ENCODE measurements around the gene ENOX1. TPM values are rescaled to one million over a fixed set of nuclear protein-coding genes. Genes with fewer than 3 reads are reported as not detected.
A peak's percentile ranks its signal among the peaks of the same experiment; 100 is the strongest.
"Not testable (repeated sequence)": the region's sequence is repeated elsewhere in the genome, so short reads cannot be mapped to it uniquely, and the experiment has no call there.

ENOX1 gene
- total and polyA plus RNA-seq, 7 donors: 0.34 to 7.1 (median 1.1) TPM

DNA sequence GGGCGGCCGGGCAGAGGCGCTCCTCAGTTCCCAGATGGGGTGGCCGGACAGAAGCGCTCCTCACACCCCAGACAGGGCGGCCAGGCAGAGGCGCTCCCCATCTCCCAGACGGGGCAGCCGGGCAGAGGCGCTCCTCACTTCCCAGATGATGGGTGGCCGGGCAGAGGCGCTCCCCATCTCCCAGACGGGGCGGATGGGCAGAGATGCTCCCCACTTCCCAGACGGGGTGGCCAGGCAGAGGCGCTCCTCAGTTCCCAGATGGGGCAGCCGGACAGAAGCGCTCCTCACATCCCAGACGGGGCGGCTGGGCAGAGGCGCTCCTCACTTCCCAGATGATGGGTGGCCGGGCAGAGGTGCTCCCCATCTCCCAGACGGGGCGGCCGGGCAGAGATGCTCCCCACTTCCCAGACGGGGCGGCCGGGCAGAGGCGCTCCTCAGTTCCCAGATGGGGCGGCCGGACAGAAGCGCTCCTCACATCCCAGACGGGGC, 370.8 kb downstream of the ENOX1 start:
- H3K27ac ChIP-seq; DNase-seq; H3K4me3 ChIP-seq; H3K9me3 ChIP-seq; H3K36me3 ChIP-seq (ENCODE audit: insufficient read depth in 1 of 2, low read depth in 1 of 2); intact Hi-C loops (cut with DNase I); ATAC-seq; H3K27me3 ChIP-seq (ENCODE audit: insufficient read depth in 3 of 3, low read length in 2 of 3); H3K4me1 ChIP-seq: not testable (repeated sequence)
- whole genome bisulfite sequencing, 3 donors: 92 to 95% (median 93%) methylated on average over 27 to 33 of the region's 33 CpGs

DNA sequence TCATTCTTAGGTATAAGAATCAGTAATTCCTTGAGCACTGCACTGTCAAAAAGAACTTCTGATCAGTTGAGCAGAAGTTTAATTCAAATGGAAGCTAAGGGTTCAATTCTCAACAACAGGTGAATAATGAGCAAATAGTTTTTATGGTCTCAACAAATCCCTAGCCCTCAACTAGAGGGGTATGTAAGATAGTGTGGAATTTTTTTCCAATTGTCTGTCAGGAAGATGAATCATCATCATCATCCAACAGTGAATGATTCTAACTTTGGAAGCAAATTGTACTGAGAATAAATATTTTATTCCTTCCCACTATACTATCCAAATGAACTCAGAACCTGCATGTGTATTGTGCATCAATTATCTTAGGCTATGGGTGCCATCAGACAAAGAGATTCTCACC, 372.7 kb downstream of the ENOX1 start:
- DNase-seq: no peak
- no peak overlapping the region for H3K27ac ChIP-seq
- peaks cover 12% of the 10 kb centered on the region for H3K4me1 ChIP-seq
- ATAC-seq: no peak
- no peak overlapping the region for H3K4me3 ChIP-seq
- intact Hi-C loops (cut with DNase I): no loop called here
- no peaks in the 10 kb centered on the region for H3K27me3 ChIP-seq (ENCODE audit: insufficient read depth in 3 of 3, low read length in 2 of 3)
- H3K9me3 ChIP-seq: no peaks in the 10 kb centered on the region
- no peaks in the 10 kb centered on the region for H3K36me3 ChIP-seq (ENCODE audit: insufficient read depth in 1 of 2, low read depth in 1 of 2)
- TF ChIP-seq, protein P1, sequence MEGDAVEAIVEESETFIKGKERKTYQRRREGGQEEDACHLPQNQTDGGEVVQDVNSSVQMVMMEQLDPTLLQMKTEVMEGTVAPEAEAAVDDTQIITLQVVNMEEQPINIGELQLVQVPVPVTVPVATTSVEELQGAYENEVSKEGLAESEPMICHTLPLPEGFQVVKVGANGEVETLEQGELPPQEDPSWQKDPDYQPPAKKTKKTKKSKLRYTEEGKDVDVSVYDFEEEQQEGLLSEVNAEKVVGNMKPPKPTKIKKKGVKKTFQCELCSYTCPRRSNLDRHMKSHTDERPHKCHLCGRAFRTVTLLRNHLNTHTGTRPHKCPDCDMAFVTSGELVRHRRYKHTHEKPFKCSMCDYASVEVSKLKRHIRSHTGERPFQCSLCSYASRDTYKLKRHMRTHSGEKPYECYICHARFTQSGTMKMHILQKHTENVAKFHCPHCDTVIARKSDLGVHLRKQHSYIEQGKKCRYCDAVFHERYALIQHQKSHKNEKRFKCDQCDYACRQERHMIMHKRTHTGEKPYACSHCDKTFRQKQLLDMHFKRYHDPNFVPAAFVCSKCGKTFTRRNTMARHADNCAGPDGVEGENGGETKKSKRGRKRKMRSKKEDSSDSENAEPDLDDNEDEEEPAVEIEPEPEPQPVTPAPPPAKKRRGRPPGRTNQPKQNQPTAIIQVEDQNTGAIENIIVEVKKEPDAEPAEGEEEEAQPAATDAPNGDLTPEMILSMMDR (IDR thresholded peaks at IDR 0.05): no peak

DNA sequence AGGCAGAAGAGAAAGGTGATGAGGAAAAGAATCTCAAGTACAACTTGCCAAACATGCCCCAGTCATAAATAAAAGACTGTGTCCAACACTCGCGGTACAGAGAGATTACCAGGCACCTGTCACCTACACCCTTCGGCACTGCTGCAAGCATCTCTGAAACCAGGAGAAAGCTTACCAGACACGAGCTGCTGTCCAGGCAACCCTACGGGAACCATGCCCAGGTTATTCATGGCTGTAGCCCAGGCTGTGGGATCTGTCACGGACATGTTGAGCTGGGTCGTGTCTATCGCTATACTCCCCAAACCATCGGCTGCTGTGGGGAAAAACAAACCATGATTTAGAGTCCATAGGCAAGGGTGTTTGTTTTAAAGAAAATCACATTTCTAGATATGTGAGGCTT, 375.0 kb downstream of the ENOX1 start:
- H3K27me3 ChIP-seq (ENCODE audit: insufficient read depth in 3 of 3, low read length in 2 of 3): no peaks in the 10 kb centered on the region
- H3K27ac ChIP-seq: peak overlapping the region; percentile 62
- peak overlapping the region; percentile 20 for H3K4me3 ChIP-seq
- TF ChIP-seq, protein P1 (IDR thresholded peaks at IDR 0.05): no peak
- ATAC-seq (peak; percentile 82 to 94 (median 91)), DNase-seq (peak; percentile 26 to 87)
- H3K4me1 ChIP-seq: peaks cover 12% of the 10 kb centered on the region
- intact Hi-C loops (cut with DNase I): no loop called here
- H3K9me3 ChIP-seq: no peaks in the 10 kb centered on the region
- no peaks in the 10 kb centered on the region for H3K36me3 ChIP-seq (ENCODE audit: insufficient read depth in 1 of 2, low read depth in 1 of 2)
- WGBS, 3 donors: 24 to 29% (median 28%) methylated on average over 9 of the region's 9 CpGs

DNA sequence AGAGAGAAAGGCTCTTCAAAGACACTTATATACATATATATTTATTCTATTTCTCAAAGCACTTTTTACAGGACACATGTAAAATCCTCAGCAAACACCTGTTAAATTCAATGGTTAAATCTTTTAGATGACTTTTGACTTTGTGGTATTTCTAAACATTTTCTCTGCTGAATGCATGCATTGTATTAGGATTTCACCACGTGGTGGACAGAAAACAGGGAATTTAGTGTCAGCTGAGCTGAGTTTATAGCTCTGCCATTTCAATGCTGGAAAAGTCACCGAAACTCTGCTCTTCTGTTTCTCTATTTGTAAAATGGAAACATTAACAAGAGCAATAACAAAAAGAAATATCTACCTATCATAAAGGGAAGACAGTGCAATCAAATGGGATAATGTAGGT, 375.6 kb downstream of the ENOX1 start:
- DNase-seq (no peak), ATAC-seq (no peak)
- TF ChIP-seq, protein P1 (IDR thresholded peaks at IDR 0.05): no peak

DNA sequence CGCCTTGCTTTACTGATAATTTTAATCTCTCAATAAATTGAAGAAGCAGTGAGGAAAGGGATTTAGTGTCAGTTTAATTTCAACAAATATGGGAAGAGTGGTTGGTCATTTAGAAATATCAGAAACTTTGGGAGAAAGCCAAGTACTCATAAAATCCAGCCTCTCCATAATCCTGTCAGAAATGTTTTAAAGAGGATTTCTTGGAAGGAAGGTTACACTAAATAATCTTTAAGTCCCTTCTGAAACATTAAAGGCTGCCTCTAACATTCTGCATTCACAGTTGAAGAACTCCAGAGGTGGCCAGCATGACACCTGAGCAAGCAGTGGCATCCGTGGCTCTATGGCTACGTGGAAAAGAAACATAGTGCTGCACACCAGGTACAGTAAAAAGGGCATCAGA, 378.5 kb downstream of the ENOX1 start:
- H3K9me3 ChIP-seq: no peaks in the 10 kb centered on the region
- WGBS, 3 donors: 68 to 89% (median 73%) methylated on average over 3 of the region's 3 CpGs
- H3K36me3 ChIP-seq (ENCODE audit: insufficient read depth in 1 of 2, low read depth in 1 of 2): no peaks in the 10 kb centered on the region
- DNase-seq: no peak
- TF ChIP-seq, protein P1 (IDR thresholded peaks at IDR 0.05): no peak
- ATAC-seq: no peak
- no peaks in the 10 kb centered on the region for H3K27me3 ChIP-seq (ENCODE audit: insufficient read depth in 3 of 3, low read length in 2 of 3)
- H3K4me3 ChIP-seq: no peak overlapping the region
- peaks cover 12% of the 10 kb centered on the region for H3K4me1 ChIP-seq
- intact Hi-C loops (cut with DNase I): no loop called here
- peak overlapping the region; percentile 85 for H3K27ac ChIP-seq

More for the DNA sequence above, 375.6 kb downstream of the ENOX1 start:
- Histone ChIP-seq H3K4me3 (no peak overlapping the region), H3K9me3 (no peaks in the 10 kb centered on the region), H3K36me3 (ENCODE audit: insufficient read depth in 1 of 2, low read depth in 1 of 2) (no peaks in the 10 kb centered on the region), H3K27me3 (ENCODE audit: insufficient read depth in 3 of 3, low read length in 2 of 3) (no peaks in the 10 kb centered on the region), H3K27ac (peak overlapping the region; percentile 62), H3K4me1 (peaks cover 12% of the 10 kb centered on the region)
- intact Hi-C loops (cut with DNase I): no loop called here
- WGBS, 3 donors: 42 to 54% (median 45%) methylated on average over 2 of the region's 2 CpGs
